B cell (primary cell): ENCODE data around the gene GDE1. TPM values are rescaled to one million over a fixed set of nuclear protein-coding genes. Genes with fewer than 3 reads are reported as not detected.

Source experiments
- ATAC-seq: fragments of 200-7000 bp; cut with Tn5 transposase; one replicate; pipeline ENCODE4 v1.10.0; 2021; ENCODE audit warnings: low read depth, mild to moderate bottlenecking, moderate number of reproducible peaks, moderate library complexity
- CTCF ChIA-PET: fragments of 350-600 bp; sonication (Branson Sonifier 250); formaldehyde crosslinking; loops from one replicate; lab custom pipeline; 2021; ENCODE audit warnings: antibody characterized with exemption, inconsistent platforms; lab: Charles Lee
- POLR2A ChIA-PET: fragments of 350-600 bp; sonication (Branson Sonifier 250); formaldehyde crosslinking; loops from one replicate; lab custom pipeline; 2021; ENCODE audit warnings: antibody characterized with exemption; lab: Charles Lee
- DNase-seq: peaks from one replicate; pipeline ENCODE4 v3.0.0; 2013
- H2AFZ ChIP-seq: 2 replicates; pipeline ENCODE4 v1.6.1; 2012; ENCODE audit warnings: mild to moderate bottlenecking, low read depth, low read length; ENCODE audit not compliant: insufficient read depth, poor library complexity, severe bottlenecking
- H3K27ac ChIP-seq, 2 donors: 1 replicate in 1 of 2; 2 replicates in 1 of 2; pipeline ENCODE4 v1.5.1; 2012 to 2013; ENCODE audit warnings: low read length in 2 of 2, mild to moderate bottlenecking in 2 of 2, moderate library complexity in 1 of 2
- H3K27me3 ChIP-seq, 4 experiments: fragments of 200-600 bp in 1 of 4; sonication (generic) in 1 of 4; replicated peaks in 1 of 4; 1 replicate in 2 of 4; 2 replicates in 2 of 4; pipeline versions ENCODE4 v1.6.1 to v1.7.0; 2013 to 2016; ENCODE audit warnings: low read length in 3 of 4, mild to moderate bottlenecking in 2 of 4, mixed read lengths in 1 of 4, moderate library complexity in 1 of 4; ENCODE audit not compliant: insufficient read depth in 4 of 4, control insufficient read depth in 3 of 4; ENCODE audit errors: control extremely low read depth in 1 of 4
- H3K36me3 ChIP-seq, 2 experiments: replicated peaks in 1 of 2; 1 replicate in 1 of 2; 2 replicates in 1 of 2; pipeline versions ENCODE4 v1.6.1 to v1.7.1; 2013; ENCODE audit warnings: low read length in 1 of 2; ENCODE audit not compliant: insufficient read depth in 2 of 2, control insufficient read depth in 1 of 2; ENCODE audit errors: control extremely low read depth in 1 of 2, extremely low read depth in 1 of 2
- H3K4me1 ChIP-seq, 2 donors: fragments of 200-600 bp in 1 of 2; sonication (generic) in 1 of 2; 1 replicate in 1 of 2; 2 replicates in 1 of 2; pipeline versions ENCODE4 v1.5.1 to v1.6.1; 2013 to 2017; ENCODE audit warnings: low read length in 2 of 2; ENCODE audit not compliant: control insufficient read depth in 2 of 2, insufficient read depth in 2 of 2
- H3K4me2 ChIP-seq: replicated peaks from 2 replicates; pipeline ENCODE3; 2012; ENCODE audit warnings: mild to moderate bottlenecking, low read depth, low read length; ENCODE audit not compliant: poor library complexity, severe bottlenecking
- H3K4me3 ChIP-seq, 5 experiments: fragments of 200-600 bp in 1 of 5; sonication (generic) in 1 of 5; 1 replicate in 3 of 5; 2 replicates in 2 of 5; pipeline versions ENCODE4 v1.5.1 to v1.7.0; 2011 to 2016; ENCODE audit warnings: low read length in 4 of 5, mild to moderate bottlenecking in 4 of 5, low read depth in 2 of 5, control low read depth in 1 of 5, moderate library complexity in 1 of 5; ENCODE audit not compliant: insufficient read depth in 1 of 5; ENCODE audit errors: control extremely low read depth in 1 of 5, extremely low read depth in 1 of 5
- H3K79me2 ChIP-seq: fragments of 200-600 bp; sonication (generic); one replicate; pipeline ENCODE4 v1.6.0; 2016; ENCODE audit warnings: low read length; ENCODE audit not compliant: control insufficient read depth, insufficient read depth
- H3K9ac ChIP-seq: fragments of 200-600 bp; sonication (generic); 2 replicates; pipeline ENCODE4 v1.6.1; 2017; ENCODE audit warnings: mild to moderate bottlenecking, low read length, moderate library complexity
- H3K9me3 ChIP-seq, 3 donors: one replicate each; pipeline versions ENCODE4 v1.6.1 to v1.7.1; 2013; ENCODE audit warnings: low read length in 2 of 3; ENCODE audit not compliant: control insufficient read depth in 2 of 3, insufficient read depth in 1 of 3; ENCODE audit errors: control extremely low read depth in 1 of 3
- H4K20me1 ChIP-seq: 2 replicates; pipeline ENCODE4 v1.6.0; 2012; ENCODE audit warnings: mild to moderate bottlenecking, low read length; ENCODE audit not compliant: insufficient read depth, control insufficient read depth, poor library complexity, severe bottlenecking
- H3K27ac Mint-ChIP-seq: one replicate; pipeline ENCODE4 v1.8.0; 2021; ENCODE audit warnings: mixed read lengths
- H3K27me3 Mint-ChIP-seq: one replicate; pipeline ENCODE4 v1.8.0; 2021; ENCODE audit warnings: mixed read lengths
- H3K4me1 Mint-ChIP-seq: one replicate; pipeline ENCODE4 v1.8.0; 2021; ENCODE audit warnings: mixed read lengths
- H3K4me3 Mint-ChIP-seq: one replicate; pipeline ENCODE4 v1.8.0; 2021; ENCODE audit warnings: mixed read lengths
- H3K9me3 Mint-ChIP-seq: one replicate; pipeline ENCODE4 v1.8.0; 2022; ENCODE audit warnings: mixed read lengths; ENCODE audit not compliant: insufficient read depth
- CTCF ChIP-seq: fragments of 200-600 bp; IDR thresholded peaks from one replicate; pipeline ENCODE4 v1.8.0; 2022; ENCODE audit warnings: antibody characterized with exemption, mild to moderate bottlenecking
- EZH2 ChIP-seq: IDR thresholded peaks from 2 replicates; pipeline ENCODE4 v1.6.1; 2012; ENCODE audit warnings: borderline replicate concordance, low read depth, mild to moderate bottlenecking, moderate library complexity, low read length; ENCODE audit not compliant: insufficient read depth, poor library complexity, severe bottlenecking
- WGBS: methylation state at CpG from one replicate; pipeline ENCODE4 v1.1.5; 2013; ENCODE audit warnings: missing lambda C conversion rate; ENCODE audit not compliant: insufficient coverage; 5-methylcytosine and 5-hydroxymethylcytosine counted together
- intact Hi-C: fragments of 100-400 bp; cut with micrococcal nuclease; formaldehyde crosslinking; loops from one replicate; pipeline ENCODE4 v1.10.0; 2022
- polyA plus RNA-seq: library from polyadenylated mRNA; depleted of rRNA; stranded (reverse); fragments of >200 nt; gene quantifications from 2 replicates; pipeline ENCODE4 v1.2.3, GENCODE V29; 2012
- total RNA-seq, 2 donors: library from RNA; stranded (reverse); fragments of 120-200 nt in 1 of 2; gene quantifications; 1 replicate in 1 of 2; 2 replicates in 1 of 2; pipeline versions ENCODE4 v1.2.3 to v1.2.4, GENCODE V29; 2013 to 2022

Gene GDE1
- total and polyA plus RNA-seq, 2 donors (not counting 1 experiment from before 2014, with no cell fraction given) = 10.0 to 25.3 TPM

- TF ChIP-seq EZH2 = no peak
- no peak for TF ChIP-seq CTCF
- no peak overlapping the region for H3K27ac Mint-ChIP-seq
- no peaks in the 10 kb centered on the region for H4K20me1 ChIP-seq
- H3K36me3 ChIP-seq = no peaks in the 10 kb centered on the region
- CTCF ChIA-PET = no interaction called here
- no peak overlapping the region for H3K9ac ChIP-seq
- no peaks in the 10 kb centered on the region for H3K27me3 Mint-ChIP-seq
- no peak overlapping the region for H3K4me3 Mint-ChIP-seq
- no peaks in the 10 kb centered on the region for H3K9me3 Mint-ChIP-seq
- H3K4me1 ChIP-seq = no peaks in the 10 kb centered on the region
- no peak overlapping the region for H2AFZ ChIP-seq
- POLR2A ChIA-PET = no interaction called here
- intact Hi-C loops = no loop called here
- 100% methylated on average over 4 of the region's 5 CpGs for WGBS
- ATAC-seq (no peak), DNase-seq (no peak)
- no peak overlapping the region for H3K4me3 ChIP-seq
- no peaks in the 10 kb centered on the region for H3K79me2 ChIP-seq
- no peak overlapping the region for H3K27ac ChIP-seq
- H3K27me3 ChIP-seq = no peaks in the 10 kb centered on the region
- peaks cover 0 to 4% (median 3%) of the 10 kb centered on the region in 3 donors for H3K9me3 ChIP-seq
- H3K4me1 Mint-ChIP-seq = no peaks in the 10 kb centered on the region
- no peak overlapping the region for H3K4me2 ChIP-seq
Observed at GRCh38 chr16:19485611-19486010, 36.3 kb downstream of the GDE1 start.

DNA sequence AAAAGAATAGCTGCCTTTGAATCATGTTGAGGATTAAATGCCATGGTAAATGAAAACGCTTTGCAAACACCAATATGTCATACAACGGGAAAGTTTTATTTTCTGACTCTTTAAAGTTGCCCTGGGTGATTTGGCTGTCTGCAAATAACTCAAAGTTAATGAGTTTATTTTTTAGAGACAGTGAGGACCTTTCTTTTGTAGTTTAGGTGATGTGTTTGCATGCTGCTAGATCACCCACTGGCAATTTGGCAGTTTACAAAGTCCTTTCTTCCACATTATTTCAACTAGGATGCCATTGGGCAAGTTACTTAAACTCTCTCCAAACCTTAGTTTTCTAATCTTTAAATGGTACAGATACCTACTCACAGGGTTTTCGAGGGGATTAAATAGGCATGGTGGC lies 37.8 kb downstream of the GDE1 start:
- TF ChIP-seq EZH2 = no peak
- TF ChIP-seq CTCF = no peak
- no peak overlapping the region for H3K4me3 ChIP-seq
- H3K4me1 ChIP-seq = no peaks in the 10 kb centered on the region
- H3K27ac Mint-ChIP-seq = no peak overlapping the region
- ATAC-seq (no peak), DNase-seq (no peak)
- WGBS = no CpG with 5 or more reads among the region's 3 CpGs
- no peak overlapping the region for H3K4me2 ChIP-seq
- no peak overlapping the region for H3K9ac ChIP-seq
- no peak overlapping the region for H3K27ac ChIP-seq
- H4K20me1 ChIP-seq = no peaks in the 10 kb centered on the region
- intact Hi-C loops = no loop called here
- POLR2A ChIA-PET = no interaction called here
- no peak overlapping the region for H3K4me3 Mint-ChIP-seq
- H3K9me3 ChIP-seq = peaks cover 0 to 4% (median 3%) of the 10 kb centered on the region in 3 donors
- CTCF ChIA-PET = no interaction called here
- H2AFZ ChIP-seq = no peak overlapping the region
- H3K27me3 Mint-ChIP-seq = no peaks in the 10 kb centered on the region
- H3K4me1 Mint-ChIP-seq = no peaks in the 10 kb centered on the region
- H3K79me2 ChIP-seq = no peaks in the 10 kb centered on the region
- H3K9me3 Mint-ChIP-seq = no peaks in the 10 kb centered on the region
- no peaks in the 10 kb centered on the region for H3K36me3 ChIP-seq
- peaks cover 0 to 1% (median 0%) of the 10 kb centered on the region in 4 experiments for H3K27me3 ChIP-seq
